ENCODE results near the gene NRAS.

Gene NRAS

DNA sequence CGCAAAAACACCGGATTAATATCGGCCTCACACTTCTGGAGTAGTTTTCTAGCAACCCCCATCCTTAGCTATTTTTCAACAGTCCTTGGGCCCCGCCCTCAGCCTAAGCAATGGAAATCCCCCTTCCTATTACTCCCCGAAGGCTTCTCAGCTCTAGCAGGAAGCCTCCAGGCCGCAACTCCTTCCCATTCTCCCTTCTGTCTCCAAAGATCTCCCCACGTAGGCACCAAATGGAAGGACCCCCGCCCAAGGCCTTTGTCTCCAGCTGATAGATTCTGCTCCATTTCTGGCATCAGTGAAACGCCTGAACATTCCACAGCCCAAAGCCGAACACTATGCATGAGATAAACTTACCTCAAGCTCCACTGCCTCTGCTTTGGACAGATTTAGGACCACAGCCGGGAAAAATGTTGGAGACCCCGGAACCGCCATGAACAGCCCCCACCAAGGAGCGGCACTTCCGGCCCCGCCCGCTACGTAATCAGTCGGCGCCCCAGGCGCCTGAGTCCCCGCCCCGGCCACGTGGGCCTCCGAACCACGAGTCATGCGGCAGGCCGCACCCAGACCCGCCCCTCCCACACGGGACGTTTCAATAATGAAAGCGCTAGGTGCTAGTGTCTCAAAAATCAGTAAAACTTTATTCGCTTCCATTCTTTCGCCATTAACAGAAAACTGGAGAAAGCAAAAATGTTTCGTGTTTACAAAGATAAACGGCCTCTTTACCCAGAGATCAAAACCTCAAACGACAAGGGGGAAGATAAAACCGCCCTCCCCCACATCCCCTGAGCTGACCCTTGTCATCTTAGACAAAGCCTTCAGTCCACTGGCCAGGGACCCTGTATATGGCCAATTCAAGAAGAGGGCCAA is at the start of gene NRAS (continued):
- TF ChIP-seq ZNF311 (tag by site-specific recombination; IDR thresholded peaks at IDR 0.05; ENCODE audit: borderline replicate concordance) (no peak), ZNF214 (tag by site-specific recombination; IDR thresholded peaks at IDR 0.05; ENCODE audit: borderline replicate concordance) (no peak), BCL11B (tag by site-specific recombination; IDR thresholded peaks at IDR 0.05; ENCODE audit: low read depth) (no peak), GLIS1 (tag by site-specific recombination; IDR thresholded peaks at IDR 0.05) (peak; percentile 47), ZNF211 (tag by site-specific recombination; IDR thresholded peaks at IDR 0.05; ENCODE audit: low read depth) (no peak), SP7 (tag by site-specific recombination; IDR thresholded peaks at IDR 0.05) (peak; percentile 63), KLF9 (tag by site-specific recombination; IDR thresholded peaks at IDR 0.05; ENCODE audit: low read depth) (peak; percentile 81), ZNF558 (tag by site-specific recombination; IDR thresholded peaks at IDR 0.05) (no peak), GLI4 (tag by site-specific recombination; IDR thresholded peaks at IDR 0.05) (no peak), ZNF221 (tag by site-specific recombination; IDR thresholded peaks at IDR 0.05; ENCODE audit: borderline replicate concordance) (no peak), ZBTB48 (tag by site-specific recombination; IDR thresholded peaks at IDR 0.05) (no peak), YY2 (tag by site-specific recombination; IDR thresholded peaks at IDR 0.05) (peak; percentile 50; the same call in 1 of the 2 replicates), PRDM1 (tag by site-specific recombination; IDR thresholded peaks at IDR 0.05) (peak; percentile 92), ZNF433 (tag by site-specific recombination; IDR thresholded peaks at IDR 0.05; ENCODE audit: low read depth) (no peak), OSR2 (tag by site-specific recombination; IDR thresholded peaks at IDR 0.05) (no peak), ZNF202 (tag by site-specific recombination; IDR thresholded peaks at IDR 0.05; ENCODE audit: borderline replicate concordance) (no peak), GLIS2 (tag by site-specific recombination; IDR thresholded peaks at IDR 0.05) (peak; percentile 59; the same call in 1 of the 2 replicates), MZF1 (tag by site-specific recombination; IDR thresholded peaks at IDR 0.05; ENCODE audit: borderline replicate concordance) (no peak; the same call in 1 of the 2 replicates), MEIS1 (CRISPR knock-in tag; IDR thresholded peaks at IDR 0.05; ENCODE audit: borderline replicate concordance) (no peak), ZSCAN23 (tag by site-specific recombination; IDR thresholded peaks at IDR 0.05) (no peak), ZNF473 (tag by site-specific recombination; IDR thresholded peaks at IDR 0.05) (no peak), ZNF76 (tag by site-specific recombination; IDR thresholded peaks at IDR 0.05; ENCODE audit: borderline replicate concordance, low read depth) (no peak; the same call in 1 of the 2 replicates)
- TF ChIP-seq, protein P1, sequence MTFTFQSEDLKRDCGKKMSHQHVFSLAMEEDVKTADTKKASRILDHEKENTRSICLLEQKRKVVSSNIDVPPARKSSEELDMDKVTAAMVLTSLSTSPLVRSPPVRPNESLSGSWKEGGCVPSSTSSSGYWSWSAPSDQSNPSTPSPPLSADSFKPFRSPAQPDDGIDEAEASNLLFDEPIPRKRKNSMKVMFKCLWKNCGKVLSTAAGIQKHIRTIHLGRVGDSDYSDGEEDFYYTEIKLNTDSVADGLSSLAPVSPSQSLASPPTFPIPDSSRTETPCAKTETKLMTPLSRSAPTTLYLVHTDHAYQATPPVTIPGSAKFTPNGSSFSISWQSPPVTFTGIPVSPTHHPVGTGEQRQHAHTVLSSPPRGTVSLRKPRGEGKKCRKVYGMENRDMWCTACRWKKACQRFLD (tag by site-specific recombination; IDR thresholded peaks at IDR 0.05) = no peak
- TF ChIP-seq, protein P2, sequence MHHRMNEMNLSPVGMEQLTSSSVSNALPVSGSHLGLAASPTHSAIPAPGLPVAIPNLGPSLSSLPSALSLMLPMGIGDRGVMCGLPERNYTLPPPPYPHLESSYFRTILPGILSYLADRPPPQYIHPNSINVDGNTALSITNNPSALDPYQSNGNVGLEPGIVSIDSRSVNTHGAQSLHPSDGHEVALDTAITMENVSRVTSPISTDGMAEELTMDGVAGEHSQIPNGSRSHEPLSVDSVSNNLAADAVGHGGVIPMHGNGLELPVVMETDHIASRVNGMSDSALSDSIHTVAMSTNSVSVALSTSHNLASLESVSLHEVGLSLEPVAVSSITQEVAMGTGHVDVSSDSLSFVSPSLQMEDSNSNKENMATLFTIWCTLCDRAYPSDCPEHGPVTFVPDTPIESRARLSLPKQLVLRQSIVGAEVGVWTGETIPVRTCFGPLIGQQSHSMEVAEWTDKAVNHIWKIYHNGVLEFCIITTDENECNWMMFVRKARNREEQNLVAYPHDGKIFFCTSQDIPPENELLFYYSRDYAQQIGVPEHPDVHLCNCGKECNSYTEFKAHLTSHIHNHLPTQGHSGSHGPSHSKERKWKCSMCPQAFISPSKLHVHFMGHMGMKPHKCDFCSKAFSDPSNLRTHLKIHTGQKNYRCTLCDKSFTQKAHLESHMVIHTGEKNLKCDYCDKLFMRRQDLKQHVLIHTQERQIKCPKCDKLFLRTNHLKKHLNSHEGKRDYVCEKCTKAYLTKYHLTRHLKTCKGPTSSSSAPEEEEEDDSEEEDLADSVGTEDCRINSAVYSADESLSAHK (tag by site-specific recombination; IDR thresholded peaks at IDR 0.05) = no peak
- TF ChIP-seq, protein P3, sequence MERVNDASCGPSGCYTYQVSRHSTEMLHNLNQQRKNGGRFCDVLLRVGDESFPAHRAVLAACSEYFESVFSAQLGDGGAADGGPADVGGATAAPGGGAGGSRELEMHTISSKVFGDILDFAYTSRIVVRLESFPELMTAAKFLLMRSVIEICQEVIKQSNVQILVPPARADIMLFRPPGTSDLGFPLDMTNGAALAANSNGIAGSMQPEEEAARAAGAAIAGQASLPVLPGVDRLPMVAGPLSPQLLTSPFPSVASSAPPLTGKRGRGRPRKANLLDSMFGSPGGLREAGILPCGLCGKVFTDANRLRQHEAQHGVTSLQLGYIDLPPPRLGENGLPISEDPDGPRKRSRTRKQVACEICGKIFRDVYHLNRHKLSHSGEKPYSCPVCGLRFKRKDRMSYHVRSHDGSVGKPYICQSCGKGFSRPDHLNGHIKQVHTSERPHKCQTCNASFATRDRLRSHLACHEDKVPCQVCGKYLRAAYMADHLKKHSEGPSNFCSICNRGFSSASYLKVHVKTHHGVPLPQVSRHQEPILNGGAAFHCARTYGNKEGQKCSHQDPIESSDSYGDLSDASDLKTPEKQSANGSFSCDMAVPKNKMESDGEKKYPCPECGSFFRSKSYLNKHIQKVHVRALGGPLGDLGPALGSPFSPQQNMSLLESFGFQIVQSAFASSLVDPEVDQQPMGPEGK (tag by site-specific recombination; IDR thresholded peaks at IDR 0.05) = peak; percentile 97
- TF ChIP-seq, protein P4, sequence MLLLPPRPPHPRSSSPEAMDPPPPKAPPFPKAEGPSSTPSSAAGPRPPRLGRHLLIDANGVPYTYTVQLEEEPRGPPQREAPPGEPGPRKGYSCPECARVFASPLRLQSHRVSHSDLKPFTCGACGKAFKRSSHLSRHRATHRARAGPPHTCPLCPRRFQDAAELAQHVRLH (tag by site-specific recombination; IDR thresholded peaks at IDR 0.05) = no peak; the same call in 1 of the 2 replicates
- TF ChIP-seq, protein P5, sequence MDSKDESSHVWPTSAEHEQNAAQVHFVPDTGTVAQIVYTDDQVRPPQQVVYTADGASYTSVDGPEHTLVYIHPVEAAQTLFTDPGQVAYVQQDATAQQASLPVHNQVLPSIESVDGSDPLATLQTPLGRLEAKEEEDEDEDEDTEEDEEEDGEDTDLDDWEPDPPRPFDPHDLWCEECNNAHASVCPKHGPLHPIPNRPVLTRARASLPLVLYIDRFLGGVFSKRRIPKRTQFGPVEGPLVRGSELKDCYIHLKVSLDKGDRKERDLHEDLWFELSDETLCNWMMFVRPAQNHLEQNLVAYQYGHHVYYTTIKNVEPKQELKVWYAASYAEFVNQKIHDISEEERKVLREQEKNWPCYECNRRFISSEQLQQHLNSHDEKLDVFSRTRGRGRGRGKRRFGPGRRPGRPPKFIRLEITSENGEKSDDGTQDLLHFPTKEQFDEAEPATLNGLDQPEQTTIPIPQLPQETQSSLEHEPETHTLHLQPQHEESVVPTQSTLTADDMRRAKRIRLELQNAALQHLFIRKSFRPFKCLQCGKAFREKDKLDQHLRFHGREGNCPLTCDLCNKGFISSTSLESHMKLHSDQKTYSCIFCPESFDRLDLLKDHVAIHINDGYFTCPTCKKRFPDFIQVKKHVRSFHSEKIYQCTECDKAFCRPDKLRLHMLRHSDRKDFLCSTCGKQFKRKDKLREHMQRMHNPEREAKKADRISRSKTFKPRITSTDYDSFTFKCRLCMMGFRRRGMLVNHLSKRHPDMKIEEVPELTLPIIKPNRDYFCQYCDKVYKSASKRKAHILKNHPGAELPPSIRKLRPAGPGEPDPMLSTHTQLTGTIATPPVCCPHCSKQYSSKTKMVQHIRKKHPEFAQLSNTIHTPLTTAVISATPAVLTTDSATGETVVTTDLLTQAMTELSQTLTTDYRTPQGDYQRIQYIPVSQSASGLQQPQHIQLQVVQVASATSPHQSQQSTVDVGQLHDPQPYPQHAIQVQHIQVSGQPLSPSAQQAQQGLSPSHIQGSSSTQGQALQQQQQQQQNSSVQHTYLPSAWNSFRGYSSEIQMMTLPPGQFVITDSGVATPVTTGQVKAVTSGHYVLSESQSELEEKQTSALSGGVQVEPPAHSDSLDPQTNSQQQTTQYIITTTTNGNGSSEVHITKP (tag by site-specific recombination; IDR thresholded peaks at IDR 0.05) = peak; percentile 95
- TF ChIP-seq, protein P6, sequence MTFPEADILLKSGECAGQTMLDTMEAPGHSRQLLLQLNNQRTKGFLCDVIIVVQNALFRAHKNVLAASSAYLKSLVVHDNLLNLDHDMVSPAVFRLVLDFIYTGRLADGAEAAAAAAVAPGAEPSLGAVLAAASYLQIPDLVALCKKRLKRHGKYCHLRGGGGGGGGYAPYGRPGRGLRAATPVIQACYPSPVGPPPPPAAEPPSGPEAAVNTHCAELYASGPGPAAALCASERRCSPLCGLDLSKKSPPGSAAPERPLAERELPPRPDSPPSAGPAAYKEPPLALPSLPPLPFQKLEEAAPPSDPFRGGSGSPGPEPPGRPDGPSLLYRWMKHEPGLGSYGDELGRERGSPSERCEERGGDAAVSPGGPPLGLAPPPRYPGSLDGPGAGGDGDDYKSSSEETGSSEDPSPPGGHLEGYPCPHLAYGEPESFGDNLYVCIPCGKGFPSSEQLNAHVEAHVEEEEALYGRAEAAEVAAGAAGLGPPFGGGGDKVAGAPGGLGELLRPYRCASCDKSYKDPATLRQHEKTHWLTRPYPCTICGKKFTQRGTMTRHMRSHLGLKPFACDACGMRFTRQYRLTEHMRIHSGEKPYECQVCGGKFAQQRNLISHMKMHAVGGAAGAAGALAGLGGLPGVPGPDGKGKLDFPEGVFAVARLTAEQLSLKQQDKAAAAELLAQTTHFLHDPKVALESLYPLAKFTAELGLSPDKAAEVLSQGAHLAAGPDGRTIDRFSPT (tag by site-specific recombination; IDR thresholded peaks at IDR 0.05) = no peak
